Liver (tissue), 9 donors: Measurements from ENCODE around the gene LMF2. TPM values are rescaled to one million over a fixed set of nuclear protein-coding genes. Genes with fewer than 3 reads are reported as not detected.

ENCODE experiments used
- DNase-seq: peaks from one replicate; pipeline ENCODE4 v3.0.0-alpha.2; 2017; ENCODE audit warnings: low spot score
- H3K27ac ChIP-seq, 2 donors: one replicate each; pipeline ENCODE4 v1.7.0; 2013; ENCODE audit warnings: inconsistent platforms in 2 of 2, low read length in 2 of 2, control low read depth in 1 of 2, low read depth in 1 of 2, mild to moderate bottlenecking in 1 of 2
- H3K27me3 ChIP-seq, 4 donors: one replicate each; pipeline versions ENCODE4 v1.6.1 to v1.7.0; 2013; ENCODE audit warnings: low read length in 3 of 4, inconsistent platforms in 1 of 4, mild to moderate bottlenecking in 1 of 4, moderate library complexity in 1 of 4; ENCODE audit not compliant: control insufficient read depth in 4 of 4, insufficient read depth in 4 of 4
- H3K36me3 ChIP-seq, 4 donors: one replicate each; pipeline versions ENCODE4 v1.6.1 to v1.7.0; 2013; ENCODE audit warnings: low read length in 3 of 4, mild to moderate bottlenecking in 3 of 4, low read depth in 1 of 4, moderate library complexity in 1 of 4; ENCODE audit not compliant: control insufficient read depth in 4 of 4, insufficient read depth in 3 of 4
- H3K4me1 ChIP-seq, 4 donors: one replicate each; pipeline versions ENCODE4 v1.6.1 to v1.7.0; 2013; ENCODE audit warnings: low read length in 3 of 4, mild to moderate bottlenecking in 3 of 4, moderate library complexity in 1 of 4; ENCODE audit not compliant: control insufficient read depth in 4 of 4, insufficient read depth in 4 of 4
- H3K4me3 ChIP-seq, 3 donors: one replicate each; pipeline versions ENCODE4 v1.6.1 to v1.7.0; 2013; ENCODE audit warnings: low read length in 3 of 3, control low read depth in 1 of 3, low read depth in 1 of 3, mild to moderate bottlenecking in 1 of 3
- H3K9ac ChIP-seq, 2 donors: one replicate each; pipeline ENCODE4 v1.7.0; 2013; ENCODE audit warnings: low read length in 2 of 2, mild to moderate bottlenecking in 2 of 2, moderate library complexity in 2 of 2, control low read depth in 1 of 2, low read depth in 1 of 2
- H3K9me3 ChIP-seq, 4 donors: one replicate each; pipeline versions ENCODE4 v1.6.1 to v1.7.0; 2013; ENCODE audit warnings: low read length in 3 of 4; ENCODE audit not compliant: control insufficient read depth in 4 of 4
- ATF3 ChIP-seq: IDR thresholded peaks from 2 replicates; pipeline ENCODE4 v1.6.1; 2016; ENCODE audit warnings: antibody characterized with exemption
- FOXA2 ChIP-seq: IDR thresholded peaks from 2 replicates; pipeline ENCODE4 v1.6.1; 2016; ENCODE audit warnings: antibody characterized with exemption
- GABPA ChIP-seq, 2 donors: IDR thresholded peaks in 1 of 2; conservative IDR thresholded peaks in 1 of 2; 2 replicates each; pipeline ENCODE4 v1.6.1; 2016; ENCODE audit warnings: antibody characterized with exemption in 2 of 2, mild to moderate bottlenecking in 1 of 2, moderate library complexity in 1 of 2
- HNF4A ChIP-seq, 2 donors: conservative IDR thresholded peaks; 2 replicates each; pipeline ENCODE4 v1.6.1; 2016; ENCODE audit warnings: antibody characterized with exemption in 2 of 2, mild to moderate bottlenecking in 2 of 2
- HNF4G ChIP-seq: IDR thresholded peaks from 2 replicates; pipeline ENCODE4 v1.6.1; 2016; ENCODE audit warnings: antibody characterized with exemption
- RXRA ChIP-seq, 2 donors: IDR thresholded peaks; 2 replicates each; pipeline ENCODE4 v1.6.1; 2017 to 2018; ENCODE audit warnings: antibody characterized with exemption in 2 of 2, mild to moderate bottlenecking in 1 of 2
- YY1 ChIP-seq: IDR thresholded peaks from 2 replicates; pipeline ENCODE4 v1.6.1; 2016; ENCODE audit warnings: antibody characterized with exemption, mild to moderate bottlenecking
- ZBTB33 ChIP-seq: IDR thresholded peaks from 2 replicates; pipeline ENCODE4 v1.6.1; 2016; ENCODE audit warnings: antibody characterized with exemption
- WGBS: extraction: QIAGEN DNeasy Blood & Tissue Kit; methylation state at CpG from one replicate; pipeline ENCODE4 v1.1.7; 2013; 5-methylcytosine and 5-hydroxymethylcytosine counted together
- polyA plus RNA-seq, 2 donors: library from polyadenylated mRNA; stranded (reverse) in 1 of 2; unstranded in 1 of 2; fragments of 200-250 nt in 1 of 2; fragments of >200 nt in 1 of 2; fragmentation: Nextera tagmentation in 1 of 2; extraction: Ambion mirVana in 1 of 2; gene quantifications; one replicate each; pipeline versions ENCODE4 v1.2.1 to v1.2.3, GENCODE V29; 2013 to 2015
- total RNA-seq, 2 donors: library from RNA; depleted of rRNA; stranded (reverse); fragments of >200 nt; gene quantifications; one replicate each; pipeline ENCODE4 v1.2.3, GENCODE V29; 2014
- donor health status: healthy.
- donor health status: healthy.
- donor health status: healthy.
- donor health status: healthy.
- donor health status: healthy.

LMF2 gene
- total and polyA plus RNA-seq, 4 donors = 16.7 to 35.6 (median 25.9) TPM

GRCh38 chr22:50482107-50483074 is 25.1 kb downstream of the LMF2 start:
- Histone ChIP-seq H3K27me3 (no peaks in the 10 kb centered on the region), H3K4me1 (peaks cover 0 to 27% (median 8%) of the 10 kb centered on the region in 4 donors), H3K4me3 (peak overlapping the region in 2 of 3 donors; percentile 52 to 66), H3K36me3 (peaks cover 0 to 1% (median 0%) of the 10 kb centered on the region in 4 donors), H3K27ac (peak overlapping the region in 1 of 2 donors; percentile 29), H3K9ac (peak overlapping the region in 1 of 2 donors; percentile 18), H3K9me3 (no peaks in the 10 kb centered on the region)
- WGBS = 75% methylated on average over 35 of the region's 35 CpGs
- no peak for TF ChIP-seq ATF3
- peak in 1 of 2 donors; percentile 28 for TF ChIP-seq RXRA (IDR thresholded peaks at IDR 0.05)
- no peak for DNase-seq

- no peaks in the 10 kb centered on the region for H3K27me3 ChIP-seq
- H3K4me3 ChIP-seq = peak within 1 kb of the TSS in 2 of 3 donors; percentile 52 to 66
- H3K9me3 ChIP-seq = no peaks in the 10 kb centered on the region
- no peak for DNase-seq
- peaks cover 0 to 27% (median 8%) of the 10 kb centered on the region in 4 donors for H3K4me1 ChIP-seq
- H3K36me3 ChIP-seq = peaks cover 0 to 1% (median 0%) of the 10 kb centered on the region in 4 donors
- H3K27ac ChIP-seq = peak within 1 kb of the TSS in 1 of 2 donors; percentile 29
- no peak for TF ChIP-seq RXRA (IDR thresholded peaks at IDR 0.05)
- TF ChIP-seq ATF3 = no peak
- TF ChIP-seq YY1 = no peak
- peak within 1 kb of the TSS in 1 of 2 donors; percentile 18 for H3K9ac ChIP-seq
- WGBS = 4% methylated on average over 70 of the region's 70 CpGs
These were observed 25.9 kb downstream of the LMF2 start, which contains the start of gene ADM2 for GRCh38 chr22:50481440-50482106. Gene ADM2 (plus strand): TSS chr22:50481543. CDS start chr22:50481848, 305 bp downstream.

- Histone ChIP-seq H3K36me3 (peaks cover 0 to 1% (median 0%) of the 10 kb centered on the region in 4 donors), H3K4me1 (peaks cover 0 to 27% (median 8%) of the 10 kb centered on the region in 4 donors), H3K27me3 (no peaks in the 10 kb centered on the region), H3K27ac (no peak overlapping the region), H3K4me3 (peak overlapping the region in 1 of 3 donors; percentile 66), H3K9ac (no peak overlapping the region), H3K9me3 (no peaks in the 10 kb centered on the region)
- DNase-seq = no peak
- 7% methylated on average over 45 of the region's 45 CpGs for WGBS
- TF ChIP-seq ZBTB33 (no peak), GABPA (IDR thresholded peaks at IDR 0.05 in 1 of 2, conservative IDR thresholded peaks at IDR 0.05 in 1 of 2) (no peak), FOXA2 (no peak), HNF4G (no peak), HNF4A (conservative IDR thresholded peaks at IDR 0.05) (no peak), RXRA (IDR thresholded peaks at IDR 0.05) (no peak)
These were observed 26.5 kb downstream of the LMF2 start for GRCh38 chr22:50481045-50481439.
